T-helper 2 cell treated with Interferon-gamma antibody and Interleukin-4, amounts not matched to agents 100 ng/mL and 5 ng/mL, for 36 hours (primary cell): ENCODE results near the gene FAM3D. TPM values are rescaled to one million over a fixed set of nuclear protein-coding genes. Genes with fewer than 3 reads are reported as not detected.
"Not testable (repeated sequence)": the region's sequence is repeated elsewhere in the genome, so short reads cannot be mapped to it uniquely, and the experiment has no call there.

ENCODE experiments used
- intact Hi-C: fragments of 100-400 bp; cut with micrococcal nuclease; formaldehyde crosslinking; loops from one replicate; pipeline ENCODE4 v1.15.1; 2023
- total RNA-seq: library from RNA; stranded (reverse); gene quantifications from 2 replicates; pipeline ENCODE4 v1.2.3, GENCODE V29; 2022

The FAM3D gene
- total RNA-seq, 1 donor from 2014 or later, result not detected

DNA sequence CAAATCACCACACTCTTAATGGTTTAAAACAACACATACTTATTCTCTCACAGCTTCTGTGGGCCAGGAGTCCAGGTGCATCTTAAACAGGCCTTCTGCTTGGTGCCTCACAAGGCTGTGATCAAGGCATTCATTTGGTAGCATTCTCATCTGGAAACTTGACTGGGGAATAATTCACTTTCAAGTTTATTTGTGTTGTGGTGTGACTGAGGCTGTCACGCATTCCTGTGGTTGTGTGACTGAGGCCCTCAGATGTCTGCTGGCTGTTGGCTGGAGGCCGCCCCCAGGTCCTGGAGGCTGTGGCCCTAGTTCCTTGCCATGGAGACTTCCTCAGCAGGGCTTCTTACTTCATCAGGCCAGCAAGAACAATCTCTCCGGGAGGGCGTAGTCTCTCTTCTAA lies 16.9 kb upstream of the FAM3D start:
- intact Hi-C loops, result no loop called here

DNA sequence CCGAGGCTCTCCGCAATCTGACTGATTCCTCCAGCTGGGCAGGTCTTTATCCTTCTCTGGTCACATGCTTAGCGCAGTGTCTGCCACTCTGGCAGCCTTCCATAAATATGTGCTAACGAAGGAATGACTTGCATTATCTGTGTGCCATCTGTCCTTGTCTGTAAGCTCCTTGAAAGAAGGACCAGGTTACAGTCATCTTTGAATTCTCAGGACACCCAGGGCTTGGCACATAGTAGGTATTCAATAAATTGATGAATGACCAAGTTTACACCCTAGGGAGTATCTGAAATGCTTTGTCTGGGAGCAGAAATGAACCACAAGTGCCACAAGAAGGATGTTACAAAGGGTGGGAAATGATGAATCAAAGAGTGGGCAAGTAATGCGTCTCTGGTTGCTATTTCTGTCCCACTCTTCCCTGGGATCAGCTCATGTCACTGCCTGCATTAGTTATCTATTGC lies 16.5 kb upstream of the FAM3D start:
- intact Hi-C loops, result no loop called here

DNA sequence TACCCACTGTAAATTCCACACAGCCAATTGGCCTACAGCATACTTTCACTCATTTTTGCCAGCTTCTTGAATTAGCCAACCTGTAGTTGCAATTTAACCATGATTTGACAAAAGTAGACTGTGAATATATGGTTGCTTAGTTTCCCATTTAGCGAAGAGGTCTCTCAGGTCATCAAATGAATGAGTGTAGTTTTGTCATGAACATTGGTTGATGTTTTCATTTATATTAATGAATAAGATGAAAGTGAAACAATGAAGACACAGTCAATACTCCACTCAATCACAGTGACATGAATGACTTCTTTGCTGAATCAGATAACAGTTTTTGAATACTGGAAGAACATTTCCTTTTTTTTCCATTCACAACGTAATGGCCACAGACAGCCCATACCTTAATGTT lies 15.3 kb upstream of the FAM3D start:
- intact Hi-C loops, result no loop called here

DNA sequence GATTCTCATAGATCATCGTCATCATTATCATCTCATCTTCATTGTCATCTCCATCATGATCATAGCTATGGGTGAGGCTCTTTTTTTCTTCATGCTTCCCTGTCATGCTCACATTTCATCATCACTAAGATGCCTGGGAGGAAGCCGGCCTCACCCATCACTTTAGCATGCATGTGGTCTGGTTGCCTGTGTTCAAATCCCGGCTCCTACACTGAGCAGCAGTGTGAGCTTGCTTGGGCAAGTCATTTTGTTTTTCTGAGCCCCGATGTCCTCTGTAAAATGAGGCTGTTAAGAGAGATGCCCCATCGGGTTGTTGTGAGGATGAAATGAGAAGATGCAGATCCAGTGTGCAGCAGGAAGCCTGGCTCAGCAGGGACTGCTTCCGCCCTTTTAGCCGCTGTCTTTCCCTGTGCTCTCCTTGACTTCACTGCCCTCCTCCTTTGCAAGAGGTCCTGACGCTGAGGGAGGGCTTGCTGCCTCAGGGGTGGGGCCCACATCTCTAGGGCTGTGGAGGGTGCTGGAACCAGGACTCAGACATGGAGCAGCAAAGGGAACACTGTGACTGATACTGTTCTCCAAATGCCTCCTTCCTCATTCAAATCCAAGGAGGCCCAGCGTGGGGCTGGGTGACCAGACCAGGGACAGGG lies 14.4 kb upstream of the FAM3D start:
- intact Hi-C loops, result no loop called here

DNA sequence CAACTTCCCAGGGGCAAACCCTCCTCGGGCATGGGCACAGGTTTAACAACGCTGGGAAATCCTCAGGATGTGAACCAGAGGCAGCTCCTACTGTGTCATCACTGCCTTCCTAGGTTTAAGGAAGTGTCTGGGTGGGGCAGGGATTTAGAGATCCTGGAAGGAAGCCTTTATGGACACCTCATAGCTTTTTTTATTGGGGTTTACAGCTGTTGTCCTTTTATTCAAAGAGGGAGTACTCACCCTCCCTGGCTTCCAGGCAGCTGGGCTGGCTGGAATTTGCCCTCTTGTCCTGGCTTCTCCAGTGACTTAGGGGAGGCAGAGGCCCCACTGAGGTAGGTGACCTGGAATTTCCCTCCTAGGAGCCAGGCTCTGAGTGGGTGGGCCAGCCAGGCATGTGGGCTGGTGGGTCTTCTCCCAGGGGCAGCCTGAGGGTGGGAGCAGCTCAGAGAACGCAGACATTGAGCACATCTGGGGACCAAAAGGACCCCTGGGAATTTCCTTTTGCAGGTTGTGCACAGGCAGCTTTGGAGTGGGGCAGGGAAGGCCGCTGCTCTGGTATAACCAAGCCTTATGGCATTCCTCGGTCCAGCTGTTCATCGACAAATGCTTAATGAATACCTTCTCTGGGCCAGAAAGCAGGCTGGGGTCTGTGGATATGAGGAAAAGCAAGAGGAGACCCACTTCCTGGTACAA lies 13.5 kb upstream of the FAM3D start:
- intact Hi-C loops, result no loop called here

DNA sequence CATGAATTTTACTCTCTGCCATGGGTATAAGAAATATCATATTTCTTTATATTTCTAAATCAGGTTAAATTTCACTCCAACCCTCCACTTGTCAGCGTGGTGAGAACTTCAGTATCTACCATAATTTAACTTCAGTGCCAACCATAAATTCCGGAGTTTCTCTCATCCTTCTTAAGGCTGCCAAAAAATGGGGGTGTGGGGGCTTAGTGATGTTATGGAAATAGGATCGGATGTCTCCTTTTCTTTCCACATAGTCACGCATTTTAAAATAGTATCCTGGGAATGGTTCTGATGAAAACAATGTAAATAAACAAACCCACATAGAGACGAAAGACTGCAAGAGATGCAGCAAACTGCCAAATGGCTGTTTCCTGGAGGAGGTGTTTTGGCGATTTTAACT lies 12.9 kb upstream of the FAM3D start:
- intact Hi-C loops, result no loop called here

DNA sequence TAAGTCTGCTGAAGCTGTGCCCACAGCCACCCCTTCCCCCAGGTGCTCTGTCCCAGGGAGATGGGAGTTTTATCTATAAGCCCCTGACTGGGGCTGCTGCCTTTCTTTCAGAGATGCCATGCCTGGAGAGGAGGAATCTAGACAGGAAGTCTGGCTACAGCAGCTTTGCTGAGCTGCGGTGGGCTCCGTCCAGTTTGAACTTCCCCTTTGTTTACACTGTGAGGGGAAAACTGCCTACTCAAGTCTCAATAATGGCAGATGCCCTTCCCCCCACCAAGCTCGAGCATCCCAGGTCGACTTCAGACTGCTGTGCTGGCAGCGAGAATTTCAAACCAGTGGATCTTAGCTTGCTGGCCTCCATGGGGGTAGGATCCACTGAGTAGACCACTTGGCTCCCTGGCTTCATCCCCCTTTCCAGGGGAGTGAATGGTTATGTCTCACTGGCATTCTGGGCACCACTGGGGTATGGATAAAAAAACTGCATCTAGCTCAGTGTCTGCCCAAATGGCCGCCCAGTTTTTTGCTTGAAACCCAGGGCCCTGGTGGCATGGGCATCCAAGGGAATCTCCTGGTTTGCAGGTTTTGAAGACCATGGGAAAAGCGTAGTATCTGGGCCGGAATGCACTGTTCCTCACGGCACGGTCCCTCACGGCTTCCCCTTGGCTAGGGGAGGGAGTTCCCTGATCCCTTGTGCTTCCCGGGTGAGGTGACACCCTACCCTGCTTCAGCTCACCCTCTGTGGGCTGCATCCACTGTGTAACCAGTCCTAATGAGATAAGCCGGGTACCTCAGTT lies 11.8 kb upstream of the FAM3D start:
- intact Hi-C loops, result not testable (repeated sequence)

DNA sequence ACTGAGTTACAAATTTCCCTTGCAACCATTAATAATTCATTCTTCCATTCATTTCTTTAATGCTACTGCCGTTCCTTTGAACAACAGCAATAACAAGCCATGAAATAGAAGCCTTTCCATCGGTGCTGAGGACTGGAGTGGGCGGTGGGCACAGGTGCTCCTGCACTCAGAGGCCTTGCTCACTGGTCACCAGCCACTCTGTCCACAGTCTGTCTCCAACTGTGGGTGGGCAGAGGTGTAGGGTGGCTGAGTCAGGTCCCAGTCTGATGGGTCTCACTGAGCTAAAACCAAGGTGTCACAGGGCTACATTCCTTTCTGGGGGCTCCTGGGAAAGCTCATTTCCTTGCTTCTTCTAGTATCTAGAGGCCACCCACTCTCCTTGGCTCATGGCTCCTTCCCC lies 6.3 kb upstream of the FAM3D start:
- intact Hi-C loops, result no loop called here

DNA sequence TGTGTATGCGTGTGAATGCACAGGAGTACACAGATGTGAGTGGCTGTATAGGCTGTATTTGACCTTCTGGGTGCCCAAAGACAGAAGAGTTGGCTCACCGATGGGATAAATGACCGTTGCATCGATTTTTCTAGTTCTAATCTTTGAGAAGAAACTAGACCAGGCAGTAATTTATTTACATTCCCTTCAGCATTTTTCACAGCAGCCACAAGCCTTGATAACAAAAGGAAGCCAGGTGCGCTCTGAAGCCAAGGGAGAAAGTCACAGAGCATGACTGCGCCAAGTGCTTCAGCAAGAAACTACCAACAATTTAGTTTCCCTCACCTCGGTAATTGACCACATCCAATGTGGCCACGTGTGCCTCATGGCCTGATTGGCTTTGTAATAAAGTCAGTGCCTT lies 5.9 kb upstream of the FAM3D start:
- intact Hi-C loops, result no loop called here

DNA sequence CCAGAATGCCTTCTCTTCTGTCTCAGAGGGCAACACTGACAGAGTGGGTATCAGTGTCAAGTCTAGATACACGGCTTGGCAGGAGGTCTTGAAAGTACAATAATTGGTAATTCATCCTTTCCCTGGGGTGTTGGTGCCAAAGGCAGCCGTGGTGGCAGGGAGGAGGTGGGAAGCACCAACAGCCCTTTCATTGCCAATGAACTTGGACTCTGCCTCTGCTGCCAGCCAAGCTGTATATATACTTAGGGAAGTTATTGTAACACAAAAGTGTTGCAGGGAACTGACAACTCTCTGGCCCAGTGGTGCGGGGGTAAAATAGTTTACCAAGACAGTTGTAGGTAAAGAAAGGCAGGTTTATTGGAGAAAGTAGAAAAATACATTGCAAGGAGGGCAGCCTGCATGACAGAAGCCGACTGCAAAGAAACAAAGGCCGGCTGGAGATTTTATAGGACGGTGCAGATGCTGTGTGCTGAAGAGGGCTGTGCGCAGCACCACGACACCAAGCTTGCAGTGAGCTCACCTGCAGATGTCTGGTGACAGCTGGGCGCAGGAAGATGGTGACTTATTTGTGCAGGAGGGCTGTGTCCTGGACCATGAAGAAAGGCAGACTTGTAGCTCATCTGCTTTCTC lies 4.0 kb upstream of the FAM3D start:
- intact Hi-C loops, result no loop called here

DNA sequence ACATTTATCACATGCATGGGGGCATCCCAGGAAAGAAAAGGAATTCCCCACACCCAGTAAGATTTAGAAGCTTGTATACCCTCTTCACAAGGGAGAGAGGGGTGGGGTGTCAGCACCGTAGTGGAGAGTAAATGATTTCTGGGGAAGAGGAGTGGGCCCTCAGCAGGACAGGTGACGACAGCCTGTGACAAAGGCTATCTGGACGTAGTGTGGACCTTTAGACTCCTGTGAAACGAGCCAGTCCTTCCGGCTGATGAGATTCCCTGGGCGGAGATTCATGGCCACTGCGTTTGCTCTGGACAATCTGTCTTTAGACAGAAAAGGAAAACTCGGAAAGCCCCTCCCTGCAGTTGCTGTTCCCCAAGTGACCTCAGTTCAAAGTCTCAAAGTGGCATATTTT lies 1.7 kb upstream of the FAM3D start:
- intact Hi-C loops, result no loop called here

DNA sequence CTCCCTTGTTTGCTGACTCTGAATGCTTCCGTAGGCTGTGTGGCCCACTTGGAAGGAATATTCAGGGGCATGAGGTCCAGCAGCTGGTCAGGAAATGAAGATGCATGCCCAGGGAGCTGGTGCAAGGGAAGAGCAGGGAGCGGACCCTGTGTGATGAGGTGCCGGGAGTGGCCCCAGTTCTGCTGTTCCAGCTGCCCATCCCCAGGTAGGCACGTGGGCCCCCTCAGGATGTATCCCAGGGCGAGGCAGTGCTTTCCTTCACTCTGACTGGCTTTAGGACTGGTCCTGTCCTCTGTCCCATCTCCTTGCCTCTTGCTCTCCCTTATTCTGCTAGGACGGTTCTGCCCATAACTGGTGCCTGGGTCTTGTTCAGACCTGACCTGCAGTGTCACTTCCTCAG lies 1.1 kb upstream of the FAM3D start:
- intact Hi-C loops, result no loop called here

DNA sequence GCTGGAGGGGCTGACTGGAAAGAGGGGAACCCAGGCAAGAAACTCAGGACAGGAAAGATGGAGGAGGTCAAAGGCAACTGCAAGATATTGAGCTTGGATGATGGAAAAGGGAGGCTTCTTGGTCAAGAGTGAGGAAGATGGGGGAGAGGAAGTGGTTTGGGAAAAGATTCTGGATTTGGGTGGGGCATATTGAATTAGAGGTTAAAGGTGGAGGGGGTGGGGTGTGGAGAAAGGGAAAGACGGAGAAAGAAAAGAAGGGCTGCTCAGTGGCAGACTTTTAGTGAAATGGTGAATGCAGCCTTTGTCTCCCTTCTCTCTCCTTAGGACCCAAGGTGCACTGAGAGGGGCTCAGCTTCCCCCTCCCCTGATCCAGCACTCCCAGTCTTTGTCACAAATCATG lies 655 bp upstream of the FAM3D start:
- intact Hi-C loops, result no loop called here

DNA sequence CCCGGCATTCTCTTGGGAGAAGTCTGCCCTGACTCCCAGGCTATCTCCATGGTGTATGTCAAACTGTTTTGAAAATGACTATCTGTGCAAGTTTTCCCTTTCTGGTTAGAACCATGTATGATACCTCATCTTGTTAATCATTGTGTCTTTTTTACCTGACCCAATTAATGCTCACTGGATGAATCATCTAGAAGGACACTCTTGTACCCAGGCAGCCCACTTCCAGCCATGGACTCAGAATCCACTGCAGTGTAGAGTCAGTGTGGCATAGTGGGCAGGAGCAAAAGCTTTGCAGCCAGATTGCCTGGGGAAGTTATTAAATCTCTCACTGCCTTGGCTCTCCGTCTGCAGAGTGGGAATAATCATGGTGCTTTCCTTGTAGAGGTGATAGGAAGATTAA lies 1.2 kb downstream of the FAM3D start:
- intact Hi-C loops, result no loop called here

DNA sequence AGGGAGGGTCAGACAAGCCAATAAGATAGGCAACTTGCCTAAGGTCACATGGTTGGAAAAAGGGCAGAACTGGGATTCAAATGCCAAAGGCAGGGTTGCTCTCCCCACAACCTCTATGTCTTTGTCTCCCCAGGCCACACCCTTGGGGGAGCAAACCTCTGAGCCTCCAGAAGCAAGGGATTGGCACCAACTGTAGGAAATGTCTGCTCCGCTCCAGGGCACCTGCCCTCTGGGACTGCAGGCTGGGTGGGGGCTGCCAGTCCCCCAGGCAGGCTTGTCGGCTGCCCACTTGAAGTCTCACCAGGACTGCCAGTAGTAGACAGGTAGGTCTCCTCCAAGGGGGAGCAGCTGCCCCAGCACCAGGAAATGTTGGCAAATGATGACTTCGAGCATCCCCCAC lies 2.0 kb downstream of the FAM3D start:
- intact Hi-C loops, result no loop called here

DNA sequence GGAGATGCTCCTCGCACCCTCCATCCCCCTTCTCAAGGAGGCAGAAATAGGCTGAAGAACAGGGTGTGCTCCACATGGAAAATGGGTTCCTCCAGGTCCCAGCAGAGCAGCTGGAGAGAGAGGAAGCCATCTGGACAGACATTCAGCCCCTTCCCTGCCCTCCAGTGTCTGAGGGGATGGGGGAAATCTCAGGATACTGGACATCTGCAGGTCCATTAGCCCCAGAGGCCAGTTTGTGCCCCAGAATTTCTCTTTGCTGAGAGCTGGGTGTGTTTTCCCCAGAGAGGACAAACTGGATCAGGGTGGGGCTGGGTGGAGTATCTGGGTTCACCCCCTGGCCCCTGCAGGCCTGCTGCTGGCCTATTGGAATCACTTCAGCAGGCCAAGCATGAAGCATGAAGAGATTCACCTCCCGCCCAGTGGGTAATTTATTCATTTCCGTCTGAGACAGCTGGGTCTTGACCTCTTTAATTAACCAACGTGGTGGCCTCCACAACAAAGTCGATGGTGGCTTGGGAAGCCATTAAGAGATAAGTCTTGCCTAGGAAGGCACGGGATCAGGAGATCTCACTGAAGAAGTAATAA lies 4.6 kb downstream of the FAM3D start:
- intact Hi-C loops, result no loop called here

DNA sequence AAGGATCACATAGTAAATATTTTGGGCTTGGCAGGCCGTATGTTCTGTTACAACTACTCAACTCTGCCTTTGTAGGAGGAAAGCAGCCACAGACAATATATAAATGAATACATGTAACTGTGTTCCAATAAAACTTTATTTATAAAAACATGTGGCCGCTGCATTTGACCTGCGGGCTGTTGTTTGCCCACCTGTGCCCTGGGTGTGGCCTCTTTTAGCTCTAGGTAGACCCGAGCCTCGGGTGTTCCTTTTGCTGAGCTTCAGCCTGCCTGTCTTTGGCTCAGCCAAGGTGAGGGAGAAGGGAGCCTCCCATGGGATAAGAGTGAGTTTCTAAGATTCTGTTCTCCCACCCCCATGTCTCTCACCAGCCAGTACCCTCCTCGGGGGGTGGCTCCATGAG lies 5.6 kb downstream of the FAM3D start:
- intact Hi-C loops, result no loop called here

DNA sequence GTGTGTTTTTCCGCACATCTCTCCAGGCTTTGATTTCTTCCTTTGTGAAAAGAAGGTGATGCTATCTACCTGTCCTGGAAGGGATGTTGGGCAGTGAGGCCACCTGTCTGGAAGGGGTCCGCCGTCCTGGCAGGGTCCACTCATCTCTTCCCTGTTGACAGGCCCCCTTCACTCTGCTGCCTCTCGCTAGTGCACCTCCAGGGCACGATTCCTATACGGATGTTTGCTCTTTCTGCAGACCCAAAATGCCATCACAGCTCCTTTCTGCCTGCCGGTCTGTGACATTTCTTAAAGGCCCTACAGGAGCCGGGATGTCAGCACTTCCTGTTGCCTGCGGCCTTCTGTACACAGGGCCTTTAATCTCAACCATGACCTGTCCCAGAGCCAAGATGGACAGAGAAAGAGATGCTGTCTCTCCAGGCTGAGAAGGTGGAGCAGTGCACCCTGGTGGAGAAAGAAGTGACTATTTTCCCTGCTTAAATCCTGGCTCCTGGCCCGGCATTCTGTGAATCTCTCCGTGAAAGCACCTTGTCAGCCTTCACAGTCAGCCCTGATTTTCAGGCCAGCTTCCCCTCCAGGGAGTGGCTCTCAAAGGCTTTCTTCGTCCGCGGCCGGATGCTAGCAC lies 7.4 kb downstream of the FAM3D start:
- intact Hi-C loops, result no loop called here

DNA sequence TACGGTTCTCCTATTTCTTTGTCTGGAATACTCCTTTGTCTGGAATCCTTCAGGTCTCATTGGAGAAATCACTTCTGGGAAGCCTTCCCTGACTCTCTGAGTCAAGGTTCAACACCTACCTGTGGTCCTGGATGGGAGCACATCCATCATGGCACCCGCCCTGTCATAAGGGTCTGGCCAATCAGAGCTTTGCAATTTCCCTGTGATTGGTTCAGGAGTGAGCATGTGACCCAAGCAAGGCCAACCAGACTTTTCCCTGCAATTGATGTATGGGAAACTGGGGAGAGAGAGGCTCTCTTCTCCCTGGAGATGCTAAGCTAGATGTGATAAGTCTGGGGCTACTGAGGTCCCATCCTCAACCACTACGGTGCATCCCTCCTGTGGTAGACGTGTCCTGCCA lies 8.1 kb downstream of the FAM3D start:
- intact Hi-C loops, result no loop called here

DNA sequence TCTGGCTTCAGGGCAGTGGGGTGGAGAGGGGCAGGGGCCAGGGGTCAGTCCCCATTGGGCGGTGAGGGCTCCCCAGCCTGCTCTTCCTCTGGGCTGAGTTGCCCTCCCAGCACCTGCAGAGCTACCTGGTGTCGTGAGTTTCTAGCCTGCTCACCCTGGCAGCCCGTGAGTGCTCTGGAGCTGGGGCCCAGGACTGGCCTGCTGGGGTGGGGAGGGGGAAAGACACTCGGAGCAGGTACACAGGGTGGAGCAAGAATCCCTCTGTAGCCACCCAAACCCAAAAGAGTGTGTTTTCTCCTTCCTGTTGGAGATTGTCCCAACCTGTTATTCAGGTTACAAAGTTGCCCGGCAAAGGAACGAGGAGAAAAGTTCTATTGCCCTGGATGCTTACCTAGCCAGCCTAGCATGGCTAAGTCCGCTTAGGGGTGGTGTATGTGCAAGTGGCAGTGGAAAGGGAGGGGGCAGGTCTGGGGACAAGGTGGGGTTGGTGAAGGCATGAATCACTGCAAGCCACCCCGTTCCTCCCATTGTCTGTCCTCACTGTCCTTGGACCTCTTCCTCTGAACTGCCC lies 8.9 kb downstream of the FAM3D start:
- intact Hi-C loops, result no loop called here

DNA sequence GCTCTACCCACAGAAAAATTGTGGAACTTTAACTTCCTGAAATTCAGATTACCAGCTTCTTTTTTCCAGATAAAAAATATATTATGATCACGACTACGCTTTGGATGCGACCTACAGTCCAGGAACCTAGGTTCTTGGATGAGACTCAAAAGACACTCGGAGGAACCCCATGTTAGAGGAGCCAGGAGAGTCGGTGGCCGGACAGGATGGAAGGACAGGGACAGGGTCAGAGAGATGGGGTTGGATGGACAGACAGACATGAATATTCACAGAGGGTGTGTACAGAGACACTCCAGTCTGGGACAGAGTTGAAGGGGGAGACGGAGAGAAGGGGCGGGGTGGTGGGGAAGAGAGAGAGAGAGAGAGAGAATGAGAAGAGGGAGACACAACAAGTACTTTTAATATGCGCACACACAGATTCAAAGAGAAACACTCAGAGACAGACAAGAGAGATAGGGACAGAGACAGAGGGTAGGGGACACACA lies 9.5 kb downstream of the FAM3D start:
- intact Hi-C loops, result no loop called here
